ENCODE data around the gene TAP2.

Gene TAP2

GRCh38 chr6:32792901-32793435 is 45.6 kb downstream of the TAP2 start:
- Histone ChIP-seq H3K79me2 (ENCODE audit: control insufficient read depth, insufficient read depth, low read length) (no peaks in the 10 kb centered on the region), H3K4ac (ENCODE audit: low read depth, low read length) (no peak overlapping the region), H3K4me2 (ENCODE audit: low read length) (no peak overlapping the region), H2BK120ac (ENCODE audit: low read depth, low read length) (no peak overlapping the region), H3K4me3 (ENCODE audit: low read length) (no peak overlapping the region), H3K56ac (ENCODE audit: low read length) (no peak overlapping the region), H2AK5ac (ENCODE audit: low read length) (no peak overlapping the region), H4K8ac (ENCODE audit: low read depth, low read length) (no peak overlapping the region), H2BK15ac (replicated peaks; ENCODE audit: low read depth) (no peak overlapping the region), H3K9ac (ENCODE audit: low read length) (no peak overlapping the region), H3K18ac (ENCODE audit: low read length) (no peak overlapping the region), H3K4me1 (ENCODE audit: control insufficient read depth, low read depth, low read length) (no peaks in the 10 kb centered on the region), H3K27ac (ENCODE audit: low read depth, low read length) (no peak overlapping the region), H3K27me3 (ENCODE audit: insufficient read depth, low read length, poor library complexity) (no peaks in the 10 kb centered on the region), H3K36me3 (ENCODE audit: control insufficient read depth, insufficient read depth, low read length) (no peaks in the 10 kb centered on the region), H3K79me1 (ENCODE audit: low read length) (no peaks in the 10 kb centered on the region), H4K5ac (ENCODE audit: low read length) (no peak overlapping the region), H2BK5ac (ENCODE audit: low read length) (no peak overlapping the region), H3K23ac (ENCODE audit: low read length) (no peak overlapping the region)
- WGBS (ENCODE audit: extremely low coverage, insufficient coverage, low lambda C conversion rate), result no CpG with 5 or more reads among the region's 3 CpGs
- DNase-seq, result peak; percentile 77

GRCh38 chr6:32790306-32790705 is 48.2 kb downstream of the TAP2 start:
- Histone ChIP-seq H3K4me2 (ENCODE audit: low read length) (no peak overlapping the region), H2BK15ac (replicated peaks; ENCODE audit: low read depth) (no peak overlapping the region), H3K36me3 (ENCODE audit: control insufficient read depth, insufficient read depth, low read length) (no peaks in the 10 kb centered on the region), H3K56ac (ENCODE audit: low read length) (no peak overlapping the region), H3K23ac (ENCODE audit: low read length) (no peak overlapping the region), H3K27me3 (ENCODE audit: insufficient read depth, low read length, poor library complexity) (no peaks in the 10 kb centered on the region), H2BK5ac (ENCODE audit: low read length) (no peak overlapping the region), H3K9ac (ENCODE audit: low read length) (no peak overlapping the region), H3K79me1 (ENCODE audit: low read length) (no peaks in the 10 kb centered on the region), H3K18ac (ENCODE audit: low read length) (no peak overlapping the region), H4K8ac (ENCODE audit: low read depth, low read length) (no peak overlapping the region), H2BK120ac (ENCODE audit: low read depth, low read length) (no peak overlapping the region), H3K79me2 (ENCODE audit: control insufficient read depth, insufficient read depth, low read length) (no peaks in the 10 kb centered on the region), H4K5ac (ENCODE audit: low read length) (no peak overlapping the region), H3K4ac (ENCODE audit: low read depth, low read length) (no peak overlapping the region), H3K4me3 (ENCODE audit: low read length) (no peak overlapping the region), H3K4me1 (ENCODE audit: control insufficient read depth, low read depth, low read length) (no peaks in the 10 kb centered on the region), H3K27ac (ENCODE audit: low read depth, low read length) (no peak overlapping the region), H2AK5ac (ENCODE audit: low read length) (no peak overlapping the region)
- WGBS (ENCODE audit: extremely low coverage, insufficient coverage, low lambda C conversion rate), result no CpG with 5 or more reads among the region's 2 CpGs
- peak; percentile 56 for DNase-seq
